PC-3 (cell line): ENCODE measurements around the gene SERGEF. TPM values are rescaled to one million over a fixed set of nuclear protein-coding genes. Genes with fewer than 3 reads are reported as not detected.

Experiments
- ATAC-seq: fragments of 200-7000 bp; cut with Tn5 transposase; 2 replicates; pipeline ENCODE4 v1.9.1; 2020; ENCODE audit warnings: mild to moderate bottlenecking, moderate library complexity
- BruUV-seq: library from RNA; stranded (reverse); fragments of 400-500 nt; replicated peaks from 2 replicates; lab custom pipeline; 2021; lab: Mats Ljungman, UMichigan
- CTCF ChIA-PET: fragments of 300-600 bp; sonication (Branson Sonifier 250); formaldehyde crosslinking; loops from one replicate; lab custom pipeline; 2022; ENCODE audit warnings: antibody characterized with exemption; lab: Charles Lee
- POLR2A ChIA-PET: fragments of 300-600 bp; sonication (Branson Sonifier 250); formaldehyde crosslinking; loops from one replicate; lab custom pipeline; 2022; ENCODE audit warnings: antibody characterized with exemption; ENCODE audit not compliant: unreplicated experiment; lab: Charles Lee
- DNase-seq: peaks from one replicate; pipeline ENCODE4 v3.0.0-alpha.2; 2015
- H2AFZ ChIP-seq: fragments of 300-600 bp; sonication (generic); 2 replicates; pipeline ENCODE4 v1.6.0; 2016; ENCODE audit warnings: antibody characterized with exemption, low read length
- H3F3A ChIP-seq: fragments of 300-600 bp; sonication (generic); one replicate; pipeline ENCODE4 v1.6.0; 2017; ENCODE audit warnings: antibody characterized with exemption, low read length, control low read depth, mild to moderate bottlenecking; ENCODE audit not compliant: unreplicated experiment
- H3K27ac ChIP-seq: fragments of 300-600 bp; sonication (generic); 2 replicates; pipeline ENCODE4 v1.5.1; 2016; ENCODE audit warnings: mild to moderate bottlenecking, low read length
- H3K27me3 ChIP-seq: fragments of 300-600 bp; sonication (generic); 2 replicates; pipeline ENCODE4 v1.6.1; 2016; ENCODE audit warnings: low read length, mixed read lengths
- H3K36me3 ChIP-seq: fragments of 300-600 bp; sonication (generic); 2 replicates; pipeline ENCODE4 v1.6.1; 2016; ENCODE audit warnings: low read depth, mixed run types, low read length, mixed read lengths
- H3K4me1 ChIP-seq: fragments of 300-600 bp; sonication (generic); 2 replicates; pipeline ENCODE4 v1.5.1; 2016; ENCODE audit warnings: low read length; ENCODE audit not compliant: insufficient read depth
- H3K4me2 ChIP-seq: fragments of 300-600 bp; sonication (generic); 2 replicates; pipeline ENCODE4 v1.6.0; 2016; ENCODE audit warnings: low read length
- H3K4me3 ChIP-seq: fragments of 300-600 bp; sonication (generic); 2 replicates; pipeline ENCODE4 v1.5.1; 2016; ENCODE audit warnings: mild to moderate bottlenecking, low read length, mixed read lengths
- H3K79me2 ChIP-seq: fragments of 300-600 bp; sonication (generic); 2 replicates; pipeline ENCODE4 v1.6.1; 2017; ENCODE audit warnings: low read length, mixed read lengths
- H3K9ac ChIP-seq: fragments of 300-600 bp; sonication (generic); 2 replicates; pipeline ENCODE4 v1.6.0; 2016; ENCODE audit warnings: mild to moderate bottlenecking, low read length
- H3K9me2 ChIP-seq: fragments of 300-600 bp; sonication (generic); replicated peaks from 2 replicates; pipeline ENCODE4 v1.6.1; 2016; ENCODE audit warnings: mixed run types, low read length, mixed read lengths
- H3K9me3 ChIP-seq: fragments of 300-600 bp; sonication (generic); 2 replicates; pipeline ENCODE4 v1.6.1; 2016; ENCODE audit warnings: low read length, mixed read lengths
- H4K20me1 ChIP-seq: fragments of 300-600 bp; sonication (generic); 2 replicates; pipeline ENCODE4 v1.6.1; 2016; ENCODE audit warnings: low read length, mixed read lengths
- EZH2 ChIP-seq: fragments of 300-600 bp; sonication (generic); IDR thresholded peaks from one replicate; pipeline ENCODE4 v1.6.1; 2017; ENCODE audit warnings: antibody characterized with exemption, mild to moderate bottlenecking, low read length; ENCODE audit not compliant: unreplicated experiment
- EZH2phosphoT487 ChIP-seq: fragments of 300-600 bp; sonication (generic); IDR thresholded peaks from 2 replicates; pipeline ENCODE4 v1.6.1; 2018; ENCODE audit warnings: mild to moderate bottlenecking, antibody characterized with exemption, low read length, borderline replicate concordance
- intact Hi-C: fragments of 100-400 bp; cut with micrococcal nuclease; formaldehyde crosslinking; loops from 2 replicates; pipeline ENCODE4 v1.9.0; 2023
- total RNA-seq: library from RNA; depleted of rRNA; stranded (reverse); fragments of >200 nt; gene quantifications from 2 replicates; pipeline ENCODE4 v1.2.3, GENCODE V29; 2014
- TF ChIP-seq, protein P1 (sequence below): fragments of 300-600 bp; sonication (generic); conservative IDR thresholded peaks from 2 replicates; pipeline ENCODE4 v1.5.1; 2017; ENCODE audit warnings: antibody characterized with exemption, low read depth, mild to moderate bottlenecking, low read length

Gene SERGEF
- total RNA-seq, 1 experiment from 2014 or later: 13.7 TPM

DNA sequence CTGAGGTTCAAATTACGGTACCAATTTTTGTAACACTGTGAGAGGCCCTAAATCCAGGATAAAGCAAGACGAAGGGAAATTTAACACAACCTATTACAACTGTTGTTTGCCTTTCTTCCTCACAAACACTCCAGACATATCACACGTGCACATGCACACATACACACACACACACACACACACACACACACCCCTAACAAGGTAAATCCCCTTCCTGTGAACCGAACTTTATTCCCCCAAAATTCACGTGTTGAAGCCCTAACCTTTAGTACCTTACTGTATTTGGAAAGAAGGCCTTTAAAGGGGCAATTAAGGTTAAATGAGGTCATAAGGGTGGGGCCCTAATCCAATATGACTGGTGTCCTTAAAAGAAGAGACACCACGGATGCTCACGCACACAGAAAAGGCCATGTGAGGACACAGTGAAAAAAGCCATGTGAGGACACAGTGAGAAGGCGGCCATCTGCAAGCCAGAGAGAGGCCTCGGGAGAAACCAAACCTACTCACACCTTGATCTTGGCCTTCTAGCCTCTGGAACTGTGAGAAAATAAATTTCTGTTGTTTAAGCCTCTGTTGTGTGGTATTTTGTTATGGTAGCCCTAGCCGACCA is 1.8 kb downstream of the SERGEF start:
- ATAC-seq (no peak), DNase-seq (no peak)
- POLR2A ChIA-PET: no interaction called here
- CTCF ChIA-PET: interaction anchor here (0.6 kb wide), 1 partner anchor 193 kb away, joined by 4 read pairs; no protein-coding TSS in a partner anchor
- Histone ChIP-seq H3K9me2 (no peaks in the 10 kb centered on the region), H3K9me3 (no peaks in the 10 kb centered on the region), H3K4me3 (peak overlapping the region; percentile 85; the same call in 1 of the 2 replicates), H3K4me2 (peak overlapping the region; percentile 98), H3K9ac (no peak overlapping the region), H3K4me1 (peaks cover 15% of the 10 kb centered on the region; the same call in 1 of the 2 replicates), H3K27me3 (no peaks in the 10 kb centered on the region), H2AFZ (peak overlapping the region; percentile 99), H3K36me3 (no peaks in the 10 kb centered on the region), H3K79me2 (peaks cover 22% of the 10 kb centered on the region), H3F3A (no peaks in the 10 kb centered on the region), H3K27ac (no peak overlapping the region), H4K20me1 (no peaks in the 10 kb centered on the region)
- BruUV-seq: no TSS peak
- no peak for TF ChIP-seq EZH2phosphoT487
- TF ChIP-seq, protein P1, sequence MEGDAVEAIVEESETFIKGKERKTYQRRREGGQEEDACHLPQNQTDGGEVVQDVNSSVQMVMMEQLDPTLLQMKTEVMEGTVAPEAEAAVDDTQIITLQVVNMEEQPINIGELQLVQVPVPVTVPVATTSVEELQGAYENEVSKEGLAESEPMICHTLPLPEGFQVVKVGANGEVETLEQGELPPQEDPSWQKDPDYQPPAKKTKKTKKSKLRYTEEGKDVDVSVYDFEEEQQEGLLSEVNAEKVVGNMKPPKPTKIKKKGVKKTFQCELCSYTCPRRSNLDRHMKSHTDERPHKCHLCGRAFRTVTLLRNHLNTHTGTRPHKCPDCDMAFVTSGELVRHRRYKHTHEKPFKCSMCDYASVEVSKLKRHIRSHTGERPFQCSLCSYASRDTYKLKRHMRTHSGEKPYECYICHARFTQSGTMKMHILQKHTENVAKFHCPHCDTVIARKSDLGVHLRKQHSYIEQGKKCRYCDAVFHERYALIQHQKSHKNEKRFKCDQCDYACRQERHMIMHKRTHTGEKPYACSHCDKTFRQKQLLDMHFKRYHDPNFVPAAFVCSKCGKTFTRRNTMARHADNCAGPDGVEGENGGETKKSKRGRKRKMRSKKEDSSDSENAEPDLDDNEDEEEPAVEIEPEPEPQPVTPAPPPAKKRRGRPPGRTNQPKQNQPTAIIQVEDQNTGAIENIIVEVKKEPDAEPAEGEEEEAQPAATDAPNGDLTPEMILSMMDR: no peak
- no peak for TF ChIP-seq EZH2
- intact Hi-C loops: loop anchor here (5.0 kb wide), 1 partner anchor 96 kb away; the partner anchor contains the start of gene SAAL1

DNA sequence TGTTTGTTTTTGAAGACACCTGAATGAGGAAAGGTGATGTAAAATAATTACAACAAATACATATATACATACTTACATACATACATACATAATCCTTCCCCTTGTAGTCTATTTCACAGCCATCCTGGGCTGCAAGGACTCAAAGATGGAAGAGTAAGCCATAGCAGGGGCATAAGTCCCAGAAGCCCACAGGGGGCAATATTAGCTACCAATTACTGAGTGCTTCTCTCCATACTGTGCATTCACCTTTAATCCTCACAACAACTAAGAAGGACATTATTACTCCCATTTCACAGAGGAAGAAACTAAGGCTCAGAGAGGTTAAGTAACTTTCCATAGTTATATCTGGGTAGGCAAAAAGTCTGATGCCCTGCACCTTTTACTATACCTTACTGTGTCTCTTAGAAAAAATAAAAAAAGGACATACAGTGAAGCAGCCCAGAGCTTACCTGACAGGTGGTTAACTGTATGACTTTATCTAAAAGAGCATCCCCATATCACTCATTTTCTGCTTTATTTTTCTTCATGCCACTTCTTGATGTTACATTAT is 2.7 kb downstream of the SERGEF start:
- H3F3A ChIP-seq: no peaks in the 10 kb centered on the region
- H3K79me2 ChIP-seq: peaks cover 22% of the 10 kb centered on the region
- H3K36me3 ChIP-seq: no peaks in the 10 kb centered on the region
- intact Hi-C loops: loop anchor here (5.0 kb wide), 1 partner anchor 97 kb away; the partner anchor contains the start of gene SAAL1
- no peak overlapping the region for H2AFZ ChIP-seq
- H3K9ac ChIP-seq: no peak overlapping the region
- POLR2A ChIA-PET: interaction anchor here (0.8 kb wide), 1 partner anchor 24 kb away, joined by 6 read pairs; no protein-coding TSS in a partner anchor
- no TSS peak for BruUV-seq
- no peak overlapping the region for H3K27ac ChIP-seq
- no peaks in the 10 kb centered on the region for H4K20me1 ChIP-seq
- no peak overlapping the region for H3K4me2 ChIP-seq
- CTCF ChIA-PET: interaction anchor here (0.6 kb wide), 1 partner anchor 193 kb away, joined by 4 read pairs; no protein-coding TSS in a partner anchor
- ATAC-seq (no peak), DNase-seq (no peak)
- no peaks in the 10 kb centered on the region for H3K27me3 ChIP-seq
- no peak overlapping the region for H3K4me3 ChIP-seq
- H3K4me1 ChIP-seq: peaks cover 15% of the 10 kb centered on the region; the same call in 1 of the 2 replicates
- no peaks in the 10 kb centered on the region for H3K9me3 ChIP-seq
- no peak for TF ChIP-seq EZH2
- no peaks in the 10 kb centered on the region for H3K9me2 ChIP-seq

- Histone ChIP-seq H3K27ac (no peak overlapping the region), H3K27me3 (no peaks in the 10 kb centered on the region), H4K20me1 (no peaks in the 10 kb centered on the region), H3F3A (no peaks in the 10 kb centered on the region), H3K4me1 (no peaks in the 10 kb centered on the region), H3K9me2 (no peaks in the 10 kb centered on the region), H3K4me2 (no peak overlapping the region), H2AFZ (no peak overlapping the region), H3K79me2 (peaks cover 2% of the 10 kb centered on the region; the same call in 1 of the 2 replicates), H3K9me3 (no peaks in the 10 kb centered on the region), H3K9ac (no peak overlapping the region), H3K36me3 (peaks cover 3% of the 10 kb centered on the region; the same call in 1 of the 2 replicates), H3K4me3 (no peak overlapping the region)
- ATAC-seq (no peak), DNase-seq (no peak)
- TF ChIP-seq, protein P1: no peak
- TF ChIP-seq EZH2 (no peak), EZH2phosphoT487 (no peak)
- ChIA-PET POLR2A (no interaction called here), CTCF (no interaction called here)
- BruUV-seq: no TSS peak
- intact Hi-C loops: no loop called here
Observed at GRCh38 chr11:18005376-18006129, 7.3 kb downstream of the SERGEF start.
